WTC11 (cell line): ENCODE results near the gene WDR75. TPM values are rescaled to one million over a fixed set of nuclear protein-coding genes. Genes with fewer than 3 reads are reported as not detected.

Experiments
- ATAC-seq: fragments of 200-7000 bp; cut with Tn5 transposase; 2 replicates; pipeline ENCODE4 v1.10.0; 2021; ENCODE audit warnings: mild to moderate bottlenecking, moderate library complexity
- CTCF ChIA-PET: fragments of 300-600 bp; sonication (Branson Sonifier 250); formaldehyde crosslinking; loops from one replicate; lab custom pipeline; 2021; ENCODE audit warnings: antibody characterized with exemption; lab: Charles Lee
- POLR2A ChIA-PET: fragments of 350-600 bp; sonication (Branson Sonifier 250); formaldehyde crosslinking; loops from one replicate; lab custom pipeline; 2021; ENCODE audit warnings: antibody characterized with exemption; lab: Charles Lee
- DNase-seq: peaks from one replicate; pipeline ENCODE4 v3.0.0; 2021; ENCODE audit warnings: low spot score
- H3K27ac Mint-ChIP-seq: 2 replicates; pipeline ENCODE4 v1.8.0; 2021; ENCODE audit warnings: mixed read lengths
- H3K27me3 Mint-ChIP-seq: 2 replicates; pipeline ENCODE4 v1.8.0; 2021; ENCODE audit warnings: low read depth, mild to moderate bottlenecking, moderate library complexity, mixed read lengths
- H3K36me3 Mint-ChIP-seq: 2 replicates; pipeline ENCODE4 v1.8.0; 2021; ENCODE audit warnings: mixed read lengths
- H3K4me1 Mint-ChIP-seq: 2 replicates; pipeline ENCODE4 v1.8.0; 2022; ENCODE audit warnings: mixed read lengths
- H3K4me3 Mint-ChIP-seq: 2 replicates; pipeline ENCODE4 v1.8.0; 2021; ENCODE audit warnings: mild to moderate bottlenecking, moderate library complexity, mixed read lengths
- H3K9me3 Mint-ChIP-seq: 2 replicates; pipeline ENCODE4 v1.8.0; 2021; ENCODE audit warnings: mixed read lengths
- AFF4 ChIP-seq: sonication (generic); formaldehyde crosslinking; IDR thresholded peaks from 2 replicates; pipeline ENCODE4 v1.8.1; 2023; ENCODE audit warnings: mild to moderate bottlenecking, missing genetic modification reagents, borderline replicate concordance
- ARID4B ChIP-seq: sonication (generic); formaldehyde crosslinking; IDR thresholded peaks from 2 replicates; pipeline ENCODE4 v1.8.0; 2023; ENCODE audit warnings: missing genetic modification reagents, mild to moderate bottlenecking, borderline replicate concordance
- ATF2 ChIP-seq: sonication (generic); formaldehyde crosslinking; IDR thresholded peaks from 2 replicates; pipeline ENCODE4 v1.8.1; 2022; ENCODE audit warnings: low read depth, missing genetic modification reagents, borderline replicate concordance
- ATF3 ChIP-seq: sonication (generic); formaldehyde crosslinking; conservative IDR thresholded peaks from 2 replicates; pipeline ENCODE4 v1.8.1; 2022; ENCODE audit warnings: mild to moderate bottlenecking, missing genetic modification reagents
- ATF6 ChIP-seq: sonication (generic); formaldehyde crosslinking; IDR thresholded peaks from 2 replicates; pipeline ENCODE4 v1.8.1; 2023; ENCODE audit warnings: mild to moderate bottlenecking, missing genetic modification reagents
- GRHL2 ChIP-seq: fragments of 250-450 bp; sonication (Bioruptor Pico); IDR thresholded peaks from 2 replicates; pipeline ENCODE4 v1.8.0; 2022; ENCODE audit warnings: mild to moderate bottlenecking, moderate library complexity; ENCODE audit not compliant: insufficient replicate concordance, severe bottlenecking
- MAX ChIP-seq: sonication (generic); formaldehyde crosslinking; IDR thresholded peaks from 2 replicates; pipeline ENCODE4 v1.8.0; 2022; ENCODE audit warnings: mild to moderate bottlenecking, missing genetic modification reagents
- MLX ChIP-seq: sonication (generic); formaldehyde crosslinking; IDR thresholded peaks from 2 replicates; pipeline ENCODE4 v1.8.1; 2023; ENCODE audit warnings: mild to moderate bottlenecking, missing genetic modification reagents, moderate library complexity
- MXD4 ChIP-seq: fragments of 250-450 bp; sonication (Bioruptor Pico); IDR thresholded peaks from 2 replicates; pipeline ENCODE4 v1.8.0; 2021; ENCODE audit warnings: mild to moderate bottlenecking, moderate library complexity, borderline replicate concordance
- NFE2L1 ChIP-seq: sonication (generic); formaldehyde crosslinking; IDR thresholded peaks from 2 replicates; pipeline ENCODE4 v1.8.1; 2023; ENCODE audit warnings: missing genetic modification reagents
- NFYB ChIP-seq: sonication (generic); formaldehyde crosslinking; conservative IDR thresholded peaks from 2 replicates; pipeline ENCODE4 v1.8.0; 2022; ENCODE audit warnings: low read depth, missing genetic modification reagents
- SP1 ChIP-seq: sonication (generic); formaldehyde crosslinking; conservative IDR thresholded peaks from 2 replicates; pipeline ENCODE4 v1.8.1; 2022; ENCODE audit warnings: missing genetic modification reagents
- TCF7 ChIP-seq: sonication (generic); formaldehyde crosslinking; IDR thresholded peaks from 2 replicates; pipeline ENCODE4 v1.8.0; 2022; ENCODE audit warnings: mild to moderate bottlenecking, low read depth, missing genetic modification reagents, moderate library complexity
- ZNF425 ChIP-seq: fragments of 250-450 bp; sonication (Bioruptor Pico); conservative IDR thresholded peaks from 2 replicates; pipeline ENCODE4 v1.9.0; 2021; ENCODE audit warnings: mild to moderate bottlenecking
- total RNA-seq: library from RNA; stranded (reverse); gene quantifications from 3 replicates; pipeline ENCODE4 v1.2.3, GENCODE V29; 2021

Gene WDR75
- total RNA-seq, 1 experiment from 2014 or later, result 68.3 TPM

- TF ChIP-seq AFF4 (CRISPR knock-in tag), result no peak
- no peak for TF ChIP-seq GRHL2 (CRISPR knock-in tag)
- no peak for TF ChIP-seq ATF2 (CRISPR knock-in tag)
- TF ChIP-seq SP1 (CRISPR knock-in tag), result no peak
- no peak for TF ChIP-seq NFYB (CRISPR knock-in tag)
- no peak for TF ChIP-seq MAX (CRISPR knock-in tag)
- TF ChIP-seq MXD4, result no peak
- TF ChIP-seq MLX, result no peak
Measured at GRCh38 chr2:189481071-189481470, 39.8 kb downstream of the WDR75 start (continued).

- H3K9me3 Mint-ChIP-seq, result no peaks in the 10 kb centered on the region
- POLR2A ChIA-PET, result no interaction called here
- DNase-seq (no peak), ATAC-seq (peak; percentile 69)
- H3K4me1 Mint-ChIP-seq, result no peaks in the 10 kb centered on the region
- no peaks in the 10 kb centered on the region for H3K36me3 Mint-ChIP-seq
- H3K27me3 Mint-ChIP-seq, result no peaks in the 10 kb centered on the region
- CTCF ChIA-PET, result no interaction called here
- no peak for TF ChIP-seq TCF7 (CRISPR knock-in tag)
- TF ChIP-seq ATF3 (CRISPR knock-in tag), result no peak
- no peak for TF ChIP-seq ZNF425 (CRISPR knock-in tag)
- no peak for TF ChIP-seq ATF6 (CRISPR knock-in tag)
- TF ChIP-seq NFE2L1 (CRISPR knock-in tag), result no peak
- no peak for TF ChIP-seq ARID4B (CRISPR knock-in tag)
- no peak overlapping the region for H3K4me3 Mint-ChIP-seq
- no peak overlapping the region for H3K27ac Mint-ChIP-seq
Measured at GRCh38 chr2:189483571-189483970, 42.3 kb downstream of the WDR75 start.
